Activated CD8-positive, alpha-beta memory T cell treated with anti-CD3 and anti-CD28 coated beads for 48 hours (primary cell): ENCODE measurements around the gene OR5F1.

Experiments
- DNase-seq, 3 experiments: peaks; one replicate each; pipeline ENCODE4 v3.0.0-alpha.2; 2020; ENCODE audit warnings: low read depth in 2 of 3, low spot score in 2 of 3

OR5F1 gene

DNA sequence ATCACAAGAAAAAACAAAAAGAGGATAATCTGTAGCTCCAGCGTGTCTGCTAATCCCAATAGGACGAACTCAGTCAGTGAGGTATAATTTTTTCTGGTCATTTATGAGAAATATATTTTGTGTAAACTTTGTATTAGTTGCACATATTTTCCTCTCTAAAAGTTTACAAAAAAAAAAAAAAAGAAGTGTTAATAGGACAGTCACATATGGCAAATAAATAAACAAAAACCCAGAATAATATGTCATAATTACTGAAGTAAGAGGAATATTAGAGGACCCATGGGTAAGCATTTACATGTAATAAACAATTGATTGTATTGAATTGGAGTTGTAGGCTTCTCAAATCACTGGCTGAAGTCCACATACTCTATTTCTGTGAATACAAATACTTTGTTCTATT lies at the start of gene OR5F1:
OR5F1 (minus strand) TSS at position 101 of the 400 bp plus-strand sequence; CDS start at position 101, 0 bp downstream.
- no peak for DNase-seq

DNA sequence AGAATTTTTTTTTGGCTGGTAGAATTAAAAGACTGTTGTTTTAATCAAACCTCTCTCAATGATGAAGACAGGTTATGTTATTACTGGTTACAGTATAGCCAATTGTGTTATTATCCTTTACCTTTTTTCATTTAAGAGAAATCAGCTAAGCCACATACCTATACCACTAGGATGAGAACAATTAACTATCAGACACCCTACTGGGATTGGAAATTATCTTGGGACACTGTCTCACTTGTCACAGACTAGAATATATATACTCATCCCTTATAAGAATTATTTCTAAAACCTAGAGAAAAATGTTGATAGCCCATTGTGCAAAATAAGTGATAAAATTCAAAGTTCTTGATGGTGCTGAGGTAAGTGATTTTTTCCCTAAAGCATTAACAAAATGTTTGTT lies 32.9 kb upstream of the OR5F1 start, which contains the start of gene OR5AS1:
OR5AS1 (plus strand) TSS at position 301 of the 400 bp plus-strand sequence. CDS start 2,765 bp downstream, outside the sequence.
- DNase-seq = no peak

DNA sequence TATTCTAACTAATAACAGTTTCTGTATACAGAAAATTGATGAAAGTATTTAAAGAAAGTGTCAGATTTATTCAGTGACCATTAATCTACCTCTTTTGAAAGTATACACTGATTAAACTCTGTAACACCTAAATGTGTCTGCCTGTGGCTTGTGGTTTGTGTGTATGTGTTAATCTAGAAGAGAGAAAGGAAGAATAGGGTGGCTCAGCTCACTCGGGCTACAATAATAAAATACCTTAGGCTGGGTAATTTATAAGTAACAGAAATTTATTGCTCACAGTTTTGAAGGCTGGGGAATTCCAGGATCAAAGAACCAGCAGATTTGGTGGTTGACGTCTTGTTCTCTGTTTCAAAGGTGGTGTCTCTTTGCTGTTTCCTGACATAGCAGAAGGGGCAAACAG lies 19.4 kb upstream of the OR5F1 start:
- no peak for DNase-seq

DNA sequence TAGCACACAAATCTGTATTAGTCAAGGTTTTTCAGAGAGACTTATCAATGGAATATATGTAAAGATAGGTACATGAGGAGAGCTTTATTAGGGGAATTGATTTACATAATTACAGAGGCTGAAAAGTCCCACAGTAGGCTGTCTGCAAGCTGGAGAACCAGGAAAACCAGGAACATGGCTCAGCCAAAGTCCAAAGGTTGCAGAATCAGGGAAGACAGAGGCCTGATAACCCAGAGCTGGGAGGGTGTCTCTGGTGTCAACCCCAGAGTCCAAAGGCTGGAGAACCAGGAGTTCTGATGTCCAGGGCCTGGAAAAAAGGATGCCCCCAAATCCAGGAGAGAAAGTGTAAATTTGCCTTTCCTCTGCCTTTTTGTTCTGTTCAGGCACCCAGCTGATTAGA lies 16.3 kb upstream of the OR5F1 start:
- DNase-seq = no peak

DNA sequence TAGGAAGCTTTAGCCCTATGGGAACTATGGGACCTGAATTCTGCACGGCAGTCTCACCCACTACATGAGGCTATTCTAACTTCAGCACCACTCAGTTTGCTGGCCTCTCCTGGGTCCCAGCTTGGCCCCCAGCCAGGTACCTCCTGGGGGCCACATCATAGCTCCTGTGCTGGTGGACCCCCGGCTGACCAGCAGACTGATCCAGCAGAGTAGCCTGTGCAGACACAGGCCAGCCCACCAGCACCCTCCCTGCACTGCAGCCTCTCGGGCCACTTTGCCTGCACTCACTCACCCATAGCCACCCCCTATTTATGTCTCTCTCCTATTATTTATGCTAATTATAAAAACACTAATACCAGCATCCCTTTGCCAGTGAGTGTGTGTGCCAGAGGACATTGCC lies 23.5 kb downstream of the OR5F1 start:
- DNase-seq = no peak

DNA sequence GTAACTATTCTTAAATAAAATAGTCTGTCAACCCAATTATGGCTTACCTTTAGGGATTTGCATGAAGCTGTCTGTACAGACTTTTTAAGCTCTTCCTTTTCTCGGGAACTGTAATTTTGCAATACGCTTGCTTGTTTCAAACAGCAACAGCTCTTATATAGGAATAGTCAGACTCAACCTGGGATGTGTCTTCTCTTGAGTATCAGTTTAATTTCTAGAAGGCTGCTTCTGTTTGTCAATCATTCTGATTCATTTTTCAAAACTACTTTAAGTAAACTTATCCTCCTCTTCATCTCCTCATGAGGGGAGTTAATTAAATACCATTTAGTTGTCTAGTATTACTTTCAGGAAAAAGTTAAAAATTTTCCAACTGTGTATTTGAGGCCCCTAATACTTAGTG lies 24.6 kb downstream of the OR5F1 start, which contains the start of gene OR10AG1:
OR10AG1 (minus strand) TSS at position 101 of the 400 bp plus-strand sequence; CDS start at position 63, 38 bp downstream.
- DNase-seq = no peak

DNA sequence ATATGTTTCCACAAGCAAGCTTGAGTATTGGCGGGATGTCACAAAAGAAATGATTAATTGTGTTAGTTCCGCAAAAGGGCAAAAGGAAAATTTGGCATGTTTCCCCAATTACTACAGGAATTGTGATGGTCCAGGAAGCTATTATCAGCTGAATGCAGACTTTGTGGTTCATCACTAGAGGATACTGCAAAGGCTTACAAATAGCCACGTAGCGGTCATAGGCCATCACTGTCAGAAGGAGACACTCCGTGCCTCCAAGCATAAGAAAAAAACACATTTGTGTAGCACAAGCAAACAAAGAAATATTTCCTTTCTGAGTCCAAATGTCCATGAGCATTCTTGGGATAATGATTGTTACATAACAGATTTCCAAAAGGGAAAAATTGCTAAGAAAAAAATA lies 26.5 kb downstream of the OR5F1 start:
- DNase-seq = no peak

DNA sequence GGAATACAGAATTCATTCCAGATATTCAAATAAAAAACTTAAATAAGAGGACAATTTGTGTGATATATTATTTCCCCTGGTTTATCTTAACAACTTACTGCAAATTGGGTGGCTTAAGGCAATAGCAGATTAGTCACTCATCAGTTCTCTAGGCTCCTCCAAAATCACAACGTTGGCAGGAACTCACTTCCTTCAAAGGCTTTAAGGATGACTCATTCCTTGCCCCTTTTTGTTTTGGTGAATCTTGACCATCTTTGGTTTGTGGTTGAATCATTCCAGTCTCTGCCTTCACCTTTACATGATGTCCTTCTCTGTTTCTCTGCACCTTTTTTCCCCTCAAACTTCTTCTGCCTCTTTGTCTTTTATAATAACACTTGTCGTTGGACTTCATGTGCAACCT lies 28.0 kb downstream of the OR5F1 start:
- DNase-seq = no peak

DNA sequence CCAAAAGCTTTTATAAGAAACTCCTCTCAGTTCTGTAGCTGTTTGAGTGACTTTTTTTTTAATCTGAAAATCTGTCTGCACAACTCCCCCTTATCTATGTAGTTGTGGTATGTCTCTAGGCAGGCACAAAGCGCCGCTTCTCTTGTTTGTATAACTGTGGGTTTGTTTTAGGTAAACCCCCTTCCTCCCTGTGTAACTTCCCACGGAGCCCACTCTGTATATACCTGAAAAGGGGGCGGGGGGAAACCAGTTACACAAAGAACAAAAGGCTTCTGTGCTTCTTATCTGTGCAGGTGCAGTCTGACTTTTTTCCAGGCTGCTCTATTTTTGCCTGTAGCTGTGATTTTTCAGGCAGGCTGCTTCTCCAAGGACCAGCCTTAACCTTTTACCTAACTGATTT lies 37.9 kb downstream of the OR5F1 start:
- no peak for DNase-seq

DNA sequence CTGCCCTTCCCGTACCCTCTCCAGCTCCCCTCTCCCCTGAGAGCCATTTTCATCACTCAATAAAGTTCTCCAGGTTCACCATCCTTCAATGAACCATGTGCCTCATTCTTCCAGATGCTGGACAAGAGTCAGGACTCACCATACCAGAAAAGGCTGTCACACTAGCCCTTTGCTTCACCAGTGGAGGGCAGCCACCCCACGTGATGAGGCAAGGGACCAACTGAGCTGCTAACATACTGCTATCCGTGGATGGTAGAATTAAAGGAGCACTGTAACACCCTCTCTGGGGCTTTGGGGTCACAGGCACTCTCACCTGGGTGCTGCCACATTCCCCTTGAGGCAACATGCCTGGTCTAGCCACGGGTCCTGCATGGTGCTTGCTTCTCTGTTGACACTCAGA lies 45.1 kb downstream of the OR5F1 start:
- DNase-seq = no peak
